ENCODE results near the gene PUS3.
A peak's percentile ranks its signal among the peaks of the same experiment; 100 is the strongest.
"Not testable (repeated sequence)": the region's sequence is repeated elsewhere in the genome, so short reads cannot be mapped to it uniquely, and the experiment has no call there.

Gene PUS3

DNA sequence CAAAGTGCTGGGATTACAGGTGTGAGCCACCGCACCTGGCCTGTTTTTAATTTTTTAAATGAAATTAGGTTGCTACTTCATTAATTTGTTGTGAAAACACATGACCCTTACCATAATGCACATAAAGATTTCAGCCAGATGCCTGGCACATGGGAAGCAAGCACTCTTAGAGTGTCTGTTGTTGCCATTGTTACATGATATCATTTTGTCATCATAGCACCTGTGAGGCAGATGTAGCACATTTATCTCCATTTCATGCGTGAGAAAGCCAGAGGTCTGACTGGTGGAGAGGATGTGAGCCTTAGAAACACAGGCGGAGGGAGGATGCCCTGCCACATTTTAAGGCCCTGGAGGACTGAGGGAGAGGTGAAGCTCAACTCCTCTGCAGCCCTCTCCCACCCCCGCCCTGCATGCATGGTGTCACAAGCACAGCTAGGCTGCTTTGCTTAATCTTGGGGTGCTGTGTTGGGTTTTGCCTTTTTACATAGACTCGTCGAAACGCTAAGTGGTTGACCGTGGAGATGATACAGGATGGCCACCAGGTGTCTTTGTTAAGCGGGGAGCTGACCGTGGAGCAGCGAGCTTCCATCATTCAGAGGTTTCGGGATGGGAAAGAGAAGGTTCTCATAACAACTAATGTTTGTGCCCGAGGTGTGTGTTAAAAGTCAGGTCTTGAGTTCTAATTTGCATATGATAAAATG is 15.3 kb upstream of the PUS3 start:
- no peak for DNase-seq

- DNase-seq: no peak
Observed at GRCh38 chr11:125916683-125917347, 13.8 kb upstream of the PUS3 start.

- not testable (repeated sequence) for DNase-seq
Observed at GRCh38 chr11:125914601-125915000, 11.6 kb upstream of the PUS3 start.

GRCh38 chr11:125910226-125910849 is 7.3 kb upstream of the PUS3 start:
- DNase-seq: no peak

- DNase-seq: no peak
Observed at GRCh38 chr11:125904678-125905077, 1.7 kb upstream of the PUS3 start.

- DNase-seq: peak in 3 of 5 experiments; percentile 6 to 26 (median 6)
Observed at GRCh38 chr11:125903711-125904659, 979 bp upstream of the PUS3 start, which contains the start of gene DDX25. Gene DDX25 (plus strand): TSS chr11:125904508. CDS start chr11:125904518, 10 bp downstream.

DNA sequence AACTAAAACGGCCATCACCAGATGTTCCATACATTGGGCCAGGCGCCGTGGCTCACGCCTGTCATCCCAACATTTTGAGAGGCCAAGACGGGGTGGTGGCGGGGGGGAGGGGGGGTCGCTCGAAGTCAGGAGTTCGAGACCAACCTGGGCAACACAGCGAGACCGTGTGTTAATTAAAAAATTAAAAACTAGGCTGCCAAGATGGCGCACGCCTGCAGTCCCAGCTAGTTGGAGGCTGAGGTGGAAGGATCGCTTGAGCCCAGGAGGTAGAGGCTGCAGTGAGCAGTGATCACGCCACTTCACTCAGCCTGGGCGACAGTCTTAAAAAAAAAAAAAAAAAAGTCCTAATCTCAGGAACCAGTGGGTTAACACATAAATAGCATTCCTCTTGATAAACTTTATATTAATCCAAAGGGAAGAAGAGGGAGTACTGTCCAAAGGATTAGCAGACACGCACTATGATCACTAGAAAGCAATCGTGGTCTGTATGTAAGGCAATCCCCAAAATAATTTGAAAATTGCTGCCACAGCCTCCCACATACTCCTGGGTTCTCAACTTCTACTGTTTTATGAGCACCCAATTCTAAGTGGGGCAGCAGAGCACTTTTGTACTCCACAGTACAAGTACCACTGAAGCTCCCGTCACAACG is 604 bp downstream of the PUS3 start:
- DNase-seq: peak in 1 of 5 experiments; percentile 17

DNA sequence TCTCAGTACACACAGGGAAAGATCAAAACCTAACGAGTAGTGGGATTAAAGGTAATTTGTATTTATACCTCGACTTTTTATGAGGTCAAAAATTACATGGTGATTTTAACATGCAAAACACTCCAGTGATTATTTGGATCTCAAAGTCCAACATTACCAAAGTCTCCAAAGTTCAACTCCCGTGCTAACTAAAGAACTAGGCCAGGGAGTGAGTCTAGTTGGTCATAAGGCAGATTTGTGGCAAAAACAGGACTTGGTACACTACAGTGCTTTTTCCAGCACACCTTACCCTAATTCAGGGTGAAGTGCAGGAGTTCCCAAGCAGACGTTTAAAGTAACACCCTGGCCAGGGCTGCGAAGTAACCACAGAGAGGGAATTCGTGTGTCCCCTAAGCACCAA is 1.1 kb downstream of the PUS3 start:
- no peak for DNase-seq

DNA sequence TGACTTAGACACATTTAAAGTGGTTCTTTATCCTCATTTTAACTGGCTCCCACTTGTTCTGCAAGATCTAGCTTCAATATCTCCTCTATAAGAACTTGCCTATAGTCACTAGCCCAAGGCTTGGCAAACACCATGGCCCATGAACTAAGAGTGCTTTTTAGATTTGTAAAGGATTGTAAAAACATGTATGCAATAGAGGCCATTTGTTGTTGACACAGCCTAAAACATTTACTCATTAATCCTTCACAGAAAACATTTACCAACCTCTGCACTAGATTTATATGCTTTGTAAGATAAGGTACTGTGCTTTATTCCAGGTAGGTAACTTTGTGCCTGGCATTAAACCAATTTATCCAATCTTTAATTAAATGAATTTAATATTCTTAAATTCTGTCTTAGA is 10.0 kb downstream of the PUS3 start:
- DNase-seq: no peak

DNA sequence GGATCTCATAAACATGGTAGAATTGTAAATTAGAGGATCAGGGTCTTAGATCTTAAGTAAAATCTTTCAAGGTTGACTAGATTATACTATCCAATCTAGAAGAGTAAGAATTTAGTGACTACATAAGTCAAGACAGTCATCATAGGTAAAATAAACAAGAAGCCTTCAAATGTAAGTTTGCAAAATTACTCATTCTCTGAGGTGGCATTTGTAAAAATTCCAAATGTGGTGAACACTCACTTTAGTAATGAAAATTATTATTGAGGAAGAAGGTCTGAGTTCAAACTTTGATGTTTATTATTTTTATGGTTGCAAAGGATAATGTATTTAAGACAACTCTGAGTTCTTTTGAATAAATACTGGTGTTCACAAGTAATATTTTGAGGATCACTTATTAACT is 10.9 kb downstream of the PUS3 start:
- no peak for DNase-seq

- DNase-seq: no peak
Observed at GRCh38 chr11:125890447-125891100, 12.4 kb downstream of the PUS3 start.

DNA sequence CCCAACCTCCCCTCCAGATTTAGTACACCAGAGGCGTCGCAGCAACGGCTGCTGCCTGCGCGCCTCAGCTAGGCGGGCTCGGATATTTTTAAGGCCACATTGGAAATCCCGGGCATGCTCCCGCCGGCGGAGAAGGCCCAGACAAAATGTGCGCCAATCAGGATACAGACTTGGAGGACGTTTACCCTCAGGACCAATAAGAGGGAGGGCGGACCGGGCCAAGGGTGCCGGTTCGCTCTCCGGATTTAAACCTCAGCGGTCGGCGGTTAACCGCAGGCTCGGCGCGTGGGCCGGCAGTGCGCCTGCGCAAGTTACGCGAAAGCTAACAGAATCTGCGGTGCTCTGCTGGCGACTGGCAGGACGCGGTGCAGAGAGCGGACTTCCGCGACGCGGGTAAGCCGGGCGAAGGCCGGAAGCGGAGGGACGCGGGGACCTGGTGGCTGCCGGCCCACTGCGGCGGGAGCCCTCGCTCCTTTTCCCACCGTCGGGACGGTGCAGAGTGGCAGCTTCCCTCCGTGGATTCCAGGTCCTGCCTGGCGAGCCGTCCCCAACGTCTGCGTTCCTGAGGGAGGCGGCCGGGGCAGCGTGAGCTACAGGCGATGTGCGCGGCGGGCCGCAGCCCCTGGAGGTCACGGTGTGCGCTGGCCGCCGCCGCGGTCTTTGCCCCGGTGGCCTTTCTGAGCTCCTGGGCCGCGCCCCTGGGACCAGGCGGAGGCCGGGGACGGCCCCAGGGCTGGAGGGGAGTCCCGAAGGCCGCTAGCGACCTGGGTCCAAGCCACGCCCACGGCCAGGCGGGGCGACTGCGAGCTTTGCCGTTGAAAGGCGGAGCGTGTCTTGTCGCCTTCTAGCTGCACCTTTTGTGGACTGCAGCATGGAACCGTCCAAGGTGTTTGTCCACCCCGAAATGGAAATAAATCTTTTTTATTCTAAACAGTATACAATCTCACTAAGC is 15.4 kb downstream of the PUS3 start, which contains the start of gene HYLS1:
Gene HYLS1, plus strand, starts transcription at position 296 of the 952 bp plus-strand sequence. CDS start 11,701 bp downstream, outside the sequence.
- peak; percentile 92 to 99 (median 96) for DNase-seq

DNA sequence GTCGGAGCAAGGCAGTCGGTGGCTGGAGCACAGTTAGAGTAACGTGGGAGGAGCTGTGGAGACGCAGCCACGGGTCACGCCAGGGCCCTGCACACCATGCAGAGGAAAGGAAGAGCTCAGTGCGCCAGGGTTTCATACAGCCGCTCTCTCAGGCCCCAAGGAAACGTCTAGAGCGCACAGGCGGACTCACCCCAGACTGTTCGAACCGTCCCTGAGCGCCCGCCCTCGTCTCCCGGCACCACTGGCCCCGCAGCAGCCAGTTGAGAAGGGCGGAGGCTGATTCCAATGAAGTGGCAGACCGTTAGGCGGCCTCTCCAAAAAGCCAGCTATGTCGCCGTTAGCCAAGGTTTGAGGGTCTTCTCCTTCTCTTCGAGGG is 16.0 kb downstream of the PUS3 start:
- peak in 4 of 5 experiments; percentile 18 to 86 (median 24) for DNase-seq

DNA sequence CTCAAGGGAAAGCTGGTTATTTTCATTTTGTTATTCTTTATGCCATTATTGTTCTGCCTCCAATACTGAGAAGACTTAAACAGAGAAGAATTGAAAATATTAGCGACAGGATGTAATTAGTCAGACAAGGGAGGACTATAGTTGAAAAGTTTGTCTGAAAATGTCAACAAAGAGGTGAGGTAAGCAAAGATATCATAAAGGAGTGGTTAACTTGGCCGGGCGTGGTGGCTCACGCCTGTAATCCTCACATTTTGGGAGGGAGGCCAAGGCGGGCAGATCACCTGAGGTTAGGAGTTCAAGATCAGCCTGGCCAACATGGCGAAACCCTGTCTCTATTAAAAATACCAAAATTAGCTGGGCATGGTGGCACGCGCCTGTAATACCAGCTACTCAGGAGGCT is 19.6 kb downstream of the PUS3 start:
- no peak for DNase-seq

GRCh38 chr11:125881291-125881690 is 21.7 kb downstream of the PUS3 start:
- no peak for DNase-seq

- DNase-seq: peak in 2 of 5 experiments; percentile 7 to 48
Observed at GRCh38 chr11:125874556-125875124, 28.4 kb downstream of the PUS3 start.

- DNase-seq: no peak
Observed at GRCh38 chr11:125873881-125874555, 29.0 kb downstream of the PUS3 start.

DNA sequence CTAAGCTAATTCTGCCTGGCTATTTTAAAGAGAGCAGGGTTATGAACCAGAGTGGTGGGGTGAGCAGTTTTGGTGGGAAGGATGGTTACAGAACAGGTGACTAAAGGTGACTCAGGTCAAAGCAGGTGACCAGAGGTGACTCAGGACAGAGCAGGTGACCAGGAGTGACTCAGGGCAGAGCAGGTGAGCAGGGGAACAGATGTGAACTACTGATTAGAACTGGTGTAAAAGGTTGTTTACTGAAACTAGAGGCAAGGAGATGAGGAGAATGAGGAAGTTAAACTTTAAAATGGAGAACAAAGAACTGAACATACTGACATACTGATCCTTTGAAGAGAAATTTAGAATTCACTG is 30.9 kb downstream of the PUS3 start:
- no peak for DNase-seq
